K562 (cell line): ENCODE results near the gene CAMK2A. TPM values are rescaled to one million over a fixed set of nuclear protein-coding genes. Genes with fewer than 3 reads are reported as not detected.

Source experiments
- ATAC-seq: fragments of 200-7000 bp; cut with Tn5 transposase; 3 replicates; pipeline ENCODE4 v1.9.1; 2020; ENCODE audit warnings: moderate library complexity
- BruUV-seq: library from RNA; stranded (reverse); fragments of 400-500 nt; replicated peaks from 2 replicates; lab custom pipeline; 2021; lab: Mats Ljungman, UMichigan
- CTCF ChIA-PET: fragments of 300-600 bp; formaldehyde crosslinking; extraction: SDS; loops from one replicate; lab custom pipeline; 2021; ENCODE audit warnings: low intra/inter-chr PET ratio; lab: Yijun Ruan, JAX
- POLR2A ChIA-PET: fragments of 300-600, 350-650 bp; sonication (Branson Sonifier 250); formaldehyde crosslinking; extraction: SDS; loops from one replicate; lab custom pipeline; 2021; ENCODE audit warnings: antibody characterized with exemption, inconsistent platforms; lab: Yijun Ruan, JAX
- DNase-seq, 4 experiments: peaks; one replicate each; pipeline versions ENCODE4 v3.0.0 to v3.0.0-alpha.2; 2011 to 2018; ENCODE audit warnings: low spot score in 3 of 4, mixed read lengths in 3 of 4; ENCODE audit errors: extremely low read depth in 1 of 4
- FAIRE-seq: peaks from 2 replicates; lab custom pipeline; 2011; peaks lifted over from hg19 to GRCh38; lab: Jason Lieb, UNC
- H2AFZ ChIP-seq: 2 replicates; pipeline ENCODE4 v1.6.0; 2011; ENCODE audit warnings: low read depth, low read length, control low read depth, inconsistent platforms
- H3K27ac ChIP-seq: fragments of 200-600 bp; 3 replicates; pipeline ENCODE4 v1.8.0; 2011; ENCODE audit warnings: low read depth, mild to moderate bottlenecking, control low read depth, inconsistent platforms, low read length, moderate library complexity, mixed read lengths; ENCODE audit errors: extremely low read depth
- H3K27me3 ChIP-seq, 2 experiments: fragments of 300-600 bp in 1 of 2; 2 replicates in 1 of 2; 3 replicates in 1 of 2; pipeline versions ENCODE4 v1.6.0 to v1.8.0; 2011; ENCODE audit warnings: inconsistent platforms in 2 of 2, low read length in 2 of 2, mild to moderate bottlenecking in 1 of 2, mixed read lengths in 1 of 2, moderate library complexity in 1 of 2; ENCODE audit not compliant: control insufficient read depth in 2 of 2, insufficient read depth in 2 of 2
- H3K36me3 ChIP-seq: fragments of 300-600 bp; 3 replicates; pipeline ENCODE4 v1.8.0; 2011; ENCODE audit warnings: mild to moderate bottlenecking, low read length, inconsistent platforms; ENCODE audit not compliant: control insufficient read depth, insufficient read depth
- H3K4me1 ChIP-seq, 2 experiments: fragments of 200-600 bp in 1 of 2; replicated peaks in 1 of 2; 2 replicates in 1 of 2; 3 replicates in 1 of 2; pipeline versions ENCODE4 v1.5.1 to v1.8.0; 2011; ENCODE audit warnings: inconsistent platforms in 2 of 2, low read length in 2 of 2, mild to moderate bottlenecking in 1 of 2, mixed read lengths in 1 of 2, moderate library complexity in 1 of 2; ENCODE audit not compliant: control insufficient read depth in 2 of 2, insufficient read depth in 2 of 2
- H3K4me2 ChIP-seq: 2 replicates; pipeline ENCODE4 v1.6.1; 2011; ENCODE audit warnings: low read length, control low read depth, inconsistent platforms, mixed read lengths; ENCODE audit not compliant: insufficient read depth
- H3K4me3 ChIP-seq: fragments of 200-600 bp; sonication (generic), shearing (Covaris generic); 2 replicates; pipeline ENCODE4 v1.5.1; 2016; ENCODE audit warnings: control low read depth, inconsistent platforms
- H3K79me2 ChIP-seq: fragments of 200-600 bp; 3 replicates; pipeline ENCODE4 v1.8.0; 2011; ENCODE audit warnings: low read length, inconsistent platforms; ENCODE audit not compliant: control insufficient read depth, insufficient read depth
- H3K9ac ChIP-seq, 2 experiments: 2 replicates each; pipeline versions ENCODE4 v1.6.0 to v1.6.1; 2011; ENCODE audit warnings: low read depth in 2 of 2, low read length in 2 of 2, control low read depth in 1 of 2, inconsistent platforms in 1 of 2, mild to moderate bottlenecking in 1 of 2, mixed read lengths in 1 of 2; ENCODE audit not compliant: insufficient read depth in 1 of 2
- H3K9me1 ChIP-seq: one replicate; pipeline ENCODE4 v1.6.0; 2011; ENCODE audit warnings: inconsistent platforms, mild to moderate bottlenecking, low read length, moderate library complexity; ENCODE audit not compliant: control insufficient read depth, insufficient read depth
- H3K9me3 ChIP-seq: replicated peaks from 2 replicates; pipeline ENCODE4 v1.5.1; 2011; ENCODE audit warnings: low read depth, low read length, inconsistent platforms; ENCODE audit not compliant: control insufficient read depth, insufficient read depth
- H4K20me1 ChIP-seq: replicated peaks from 2 replicates; pipeline ENCODE4 v1.6.1; 2011; ENCODE audit warnings: low read length, inconsistent platforms, mixed read lengths; ENCODE audit not compliant: control insufficient read depth, insufficient read depth
- CREB1 ChIP-seq, 2 experiments: sonication (generic) in 1 of 2; formaldehyde crosslinking in 1 of 2; IDR thresholded peaks; 2 replicates each; pipeline versions ENCODE4 v1.6.1 to v1.8.0; 2012 to 2022; ENCODE audit warnings: inconsistent platforms in 1 of 2, mild to moderate bottlenecking in 1 of 2, missing genetic modification reagents in 1 of 2, moderate library complexity in 1 of 2
- FOS ChIP-seq: IDR thresholded peaks from 3 replicates; pipeline ENCODE4 v1.6.1; 2011; ENCODE audit not compliant: insufficient read length; ENCODE audit errors: extremely low read depth
- HDGF ChIP-seq: fragments of 450-650 bp; IDR thresholded peaks from 2 replicates; pipeline ENCODE4 v1.6.1; 2016
- NR2F6 ChIP-seq: fragments of 450-650 bp; formaldehyde crosslinking; IDR thresholded peaks from 2 replicates; pipeline ENCODE4 v1.4.0; 2020; ENCODE audit warnings: mild to moderate bottlenecking
- RBM25 ChIP-seq: fragments of 200-400 bp; formaldehyde crosslinking; IDR thresholded peaks from 2 replicates; pipeline ENCODE4 v1.6.1; 2018; ENCODE audit warnings: low read length, low read depth, moderate library complexity; ENCODE audit not compliant: severe bottlenecking
- SAFB2 ChIP-seq: fragments of 200-400 bp; formaldehyde crosslinking; IDR thresholded peaks from 2 replicates; pipeline ENCODE4 v1.6.1; 2018; ENCODE audit warnings: borderline replicate concordance, low read length, low read depth, moderate library complexity; ENCODE audit not compliant: severe bottlenecking
- WGBS: fragments of 100-300 bp; shearing (Covaris generic); methylation state at CpG from one replicate; pipeline ENCODE4 v1.1.6; 2016; ENCODE audit warnings: low coverage, mixed read lengths; ENCODE audit not compliant: insufficient coverage; ENCODE audit errors: missing lambda C conversion rate; 5-methylcytosine and 5-hydroxymethylcytosine counted together
- in situ Hi-C: fragments of 300-500 bp; cut with MboI; formaldehyde crosslinking; loops from 4 replicates; pipeline ENCODE4 v1.15.0; 2018; ENCODE audit warnings: inconsistent platforms, mixed read lengths
- intact Hi-C: fragments of 100-400 bp; cut with micrococcal nuclease; formaldehyde crosslinking; loops from 2 replicates; pipeline ENCODE4 v1.14.2; 2022
- polyA plus RNA-seq, 8 experiments: library from polyadenylated mRNA; depleted of rRNA in 4 of 8; stranded (reverse) in 5 of 8; unstranded in 3 of 8; fragments of >200 nt; fragmentation: Nextera tagmentation in 2 of 8; fragmentation: Illumina TruSeq in 1 of 8; extraction: Ambion mirVana in 2 of 8; extraction: Trizol in 1 of 8; gene quantifications; 2 replicates each; pipeline versions ENCODE4 v1.2.1 to v1.2.3, GENCODE V29; 2011 to 2014; ENCODE audit warnings: inconsistent platforms in 1 of 8, missing spikeins in 1 of 8
- total RNA-seq, 7 experiments: library from RNA; depleted of rRNA in 6 of 7; stranded (reverse); fragments of >200 nt in 6 of 7; fragmentation: Illumina TruSeq in 2 of 7; extraction: Trizol in 2 of 7; gene quantifications; 2 replicates each; pipeline versions ENCODE4 v1.2.1 to v1.2.3, GENCODE V29; 2011 to 2021; ENCODE audit warnings: low replicate concordance in 1 of 7

CAMK2A gene
- total and polyA plus RNA-seq, 9 of the 15 experiments (the other 6 are each of a cell fraction or from before 2014, with no cell fraction given), result 0.01 to 0.18 (median 0.04) TPM; not detected in 6

DNA sequence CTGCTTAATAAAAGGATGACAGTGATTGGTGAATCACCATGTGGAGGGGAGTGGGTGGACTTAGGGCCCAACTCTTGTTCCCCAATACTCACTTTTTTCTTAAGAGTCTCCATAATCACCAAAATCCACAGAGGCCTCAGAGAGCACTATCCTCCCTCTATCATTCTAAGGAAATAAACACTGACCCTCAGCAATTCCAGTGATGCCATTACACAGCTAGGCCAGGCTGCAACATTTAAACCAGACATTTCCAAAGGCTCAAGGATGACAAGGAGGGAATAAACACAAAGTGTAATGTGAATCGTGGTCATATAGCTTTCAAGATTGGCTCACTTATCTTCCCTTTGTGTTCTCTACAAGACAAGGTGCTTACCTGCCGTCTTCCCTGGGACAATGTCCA lies 15.5 kb upstream of the CAMK2A start:
- peak; percentile 67 for FAIRE-seq
- Histone ChIP-seq H2AFZ (no peak overlapping the region), H3K4me2 (no peak overlapping the region), H3K9ac (no peak overlapping the region), H3K27me3 (peaks cover 19 to 54% of the 10 kb centered on the region in 2 experiments), H3K9me3 (no peaks in the 10 kb centered on the region), H3K9me1 (no peaks in the 10 kb centered on the region), H3K4me1 (peaks cover 0 to 10% of the 10 kb centered on the region in 2 experiments; a peak in 1 of 5 replicates), H3K4me3 (no peak overlapping the region), H3K27ac (no peak overlapping the region), H3K79me2 (no peaks in the 10 kb centered on the region), H4K20me1 (no peaks in the 10 kb centered on the region), H3K36me3 (no peaks in the 10 kb centered on the region)
- BruUV-seq, result no TSS peak
- ATAC-seq, result no peak
- in situ Hi-C loops (no loop called here), intact Hi-C loops (no loop called here)
- ChIA-PET POLR2A (no interaction called here), CTCF (no interaction called here)
- no peak for DNase-seq
- WGBS, result 4% methylated on average over 2 of the region's 2 CpGs
- no peak for TF ChIP-seq SAFB2
- TF ChIP-seq NR2F6 (CRISPR knock-in tag), result no peak
- no peak for TF ChIP-seq CREB1 (IDR thresholded peaks at IDR 0.05)
- no peak for TF ChIP-seq CREB1 (CRISPR knock-in tag; IDR thresholded peaks at IDR 0.05)
- TF ChIP-seq FOS, result no peak

DNA sequence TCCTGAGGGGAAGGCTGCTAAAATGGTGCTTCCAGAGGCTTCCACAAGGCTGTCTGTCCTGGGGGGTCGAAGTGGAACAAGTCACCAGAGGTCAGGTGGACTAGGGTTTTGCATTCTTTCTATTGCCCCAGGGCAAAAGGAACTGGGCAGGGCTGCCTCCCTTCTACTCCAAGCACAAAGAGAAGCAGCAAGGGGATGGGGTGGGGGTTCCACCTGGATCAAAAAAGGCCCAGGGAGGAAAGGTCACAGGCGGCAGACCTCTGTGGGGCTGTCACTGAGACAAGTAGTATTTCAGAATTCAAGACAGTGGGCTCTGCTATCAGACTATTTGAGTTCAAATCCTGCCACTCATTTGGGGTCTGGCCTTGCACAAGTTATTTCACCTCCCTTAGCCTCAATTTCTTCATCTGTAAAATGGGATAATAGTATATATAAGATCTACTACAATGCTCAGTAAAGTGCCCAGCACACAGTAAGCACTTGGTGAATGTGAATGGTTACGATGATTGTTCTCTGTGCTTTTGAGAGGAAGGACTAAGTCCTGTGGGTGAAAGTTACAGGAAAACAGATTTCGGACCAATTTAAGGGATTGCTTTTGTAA lies 15.0 kb upstream of the CAMK2A start:
- Histone ChIP-seq H3K79me2 (no peaks in the 10 kb centered on the region), H3K4me2 (no peak overlapping the region)
- POLR2A ChIA-PET, result no interaction called here
- TF ChIP-seq RBM25 (peak; percentile 74), HDGF (no peak)
- TF ChIP-seq, all 486 proteins: peak for 1
- no peak overlapping the region for H3K27ac ChIP-seq
- no peak for DNase-seq
- H4K20me1 ChIP-seq, result no peaks in the 10 kb centered on the region
- no peaks in the 10 kb centered on the region for H3K9me3 ChIP-seq
- no peaks in the 10 kb centered on the region for H3K9me1 ChIP-seq
- in situ Hi-C loops, result no loop called here
- no peak overlapping the region for H3K9ac ChIP-seq
- CTCF ChIA-PET, result no interaction called here
- BruUV-seq, result no TSS peak
- FAIRE-seq, result no peak
- H3K4me3 ChIP-seq, result no peak overlapping the region
- no peaks in the 10 kb centered on the region for H3K36me3 ChIP-seq
- ATAC-seq, result no peak
- H3K4me1 ChIP-seq, result peaks cover 0 to 10% of the 10 kb centered on the region in 2 experiments; a peak in 1 of 5 replicates
- 8% methylated on average over 4 of the region's 4 CpGs for WGBS
- intact Hi-C loops, result no loop called here
- no peak overlapping the region for H2AFZ ChIP-seq
- H3K27me3 ChIP-seq, result peaks cover 19 to 54% of the 10 kb centered on the region in 2 experiments
